ENCODE data around the gene RHOF.
"Not testable (repeated sequence)": the region's sequence is repeated elsewhere in the genome, so short reads cannot be mapped to it uniquely, and the experiment has no call there.

Gene RHOF

DNA sequence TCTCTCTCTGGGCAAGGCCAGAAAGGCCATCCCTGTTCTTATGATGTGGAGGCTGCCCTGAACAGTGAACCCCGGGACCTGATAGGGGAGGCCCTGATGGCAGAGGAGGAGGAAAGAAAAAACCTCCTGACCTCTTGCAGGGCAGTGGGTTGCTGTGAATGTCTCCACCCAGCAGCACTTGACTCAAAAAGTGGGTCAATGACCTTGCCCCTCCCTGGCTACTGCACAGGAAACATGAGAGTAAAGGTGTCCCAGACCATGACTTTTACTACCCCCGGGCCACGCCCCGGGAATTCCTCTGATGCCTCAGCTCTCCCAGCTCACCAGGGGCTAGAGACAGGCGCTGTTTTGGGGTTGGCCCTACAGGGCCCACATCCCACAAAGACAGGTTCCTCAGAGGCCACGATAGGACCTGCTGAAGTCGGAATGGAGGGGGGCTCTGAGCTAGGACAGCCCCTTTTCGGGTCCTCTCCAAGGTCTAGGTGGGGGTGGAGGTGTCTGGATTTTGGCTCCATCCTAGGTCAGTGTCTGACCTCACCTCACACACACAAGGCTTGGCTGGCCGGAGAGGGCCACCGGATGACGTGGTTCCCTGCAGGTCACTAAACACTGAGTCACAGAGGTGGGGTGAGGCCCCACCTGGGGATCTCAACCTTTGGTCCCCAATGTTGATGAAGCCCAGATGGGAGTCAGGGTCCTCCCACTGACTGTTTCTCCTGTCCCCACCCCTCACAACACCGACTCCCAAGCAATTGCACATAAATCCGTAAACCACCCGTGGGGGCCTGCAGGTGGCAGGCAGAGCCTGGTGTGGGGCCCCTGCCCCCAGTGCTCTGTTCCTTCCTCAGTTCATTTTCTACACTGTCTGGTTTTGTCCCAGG, 1.6 kb downstream of the RHOF start:
- DNase-seq = no peak

- not testable (repeated sequence) for DNase-seq
These were observed 2.7 kb downstream of the RHOF start for GRCh38 chr12:121790785-121791184.

DNA sequence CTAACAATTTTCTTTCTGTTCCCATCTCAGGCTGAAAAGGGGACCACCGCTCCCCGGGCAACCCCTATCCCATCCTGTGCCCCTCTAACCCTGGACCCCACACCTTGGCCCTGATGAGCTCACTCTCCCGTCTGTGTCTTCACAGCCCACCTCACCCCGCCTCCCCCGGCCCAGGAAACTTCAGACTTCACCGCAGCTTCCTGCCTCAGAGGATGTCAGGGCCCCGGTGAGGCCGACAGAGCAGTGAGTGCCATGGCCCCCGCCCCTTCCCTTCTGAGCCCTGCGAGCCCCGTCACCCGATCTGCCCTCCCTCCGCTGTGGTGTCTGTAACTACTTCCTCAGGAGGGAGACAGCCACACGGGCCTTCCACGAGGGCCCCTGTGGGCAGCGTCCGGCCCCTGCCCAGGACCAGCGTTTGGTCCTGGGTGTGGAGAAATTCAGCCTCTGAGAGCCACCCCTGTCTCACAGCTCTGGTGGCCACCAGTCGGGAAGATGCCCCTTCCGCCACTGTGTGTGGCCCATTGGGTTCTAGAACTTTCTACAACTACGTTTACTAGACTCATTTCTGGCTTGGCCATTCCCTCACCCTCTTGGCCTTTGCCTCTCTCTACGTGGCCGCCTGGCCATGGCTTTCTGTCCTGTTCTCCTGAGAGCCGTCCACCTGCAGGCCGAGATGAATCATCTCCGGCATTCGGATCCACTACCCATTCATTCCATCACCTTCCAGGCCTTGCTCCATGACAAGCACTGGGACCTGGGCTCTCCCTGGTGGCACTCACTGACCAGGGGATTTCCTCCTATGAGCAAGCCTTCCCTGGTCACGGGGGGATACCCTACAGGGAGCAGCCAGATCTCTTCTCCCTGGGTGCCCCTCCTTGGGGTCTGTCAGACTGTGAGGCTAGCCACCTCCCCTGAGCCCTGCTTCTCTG, 3.4 kb downstream of the RHOF start:
- DNase-seq = peak; percentile 95

GRCh38 chr12:121789233-121789781, 4.2 kb downstream of the RHOF start:
- no peak for DNase-seq

GRCh38 chr12:121788176-121788818, 5.2 kb downstream of the RHOF start:
- DNase-seq = no peak

GRCh38 chr12:121787063-121788025, 6.1 kb downstream of the RHOF start:
- DNase-seq = peak; percentile 52

DNA sequence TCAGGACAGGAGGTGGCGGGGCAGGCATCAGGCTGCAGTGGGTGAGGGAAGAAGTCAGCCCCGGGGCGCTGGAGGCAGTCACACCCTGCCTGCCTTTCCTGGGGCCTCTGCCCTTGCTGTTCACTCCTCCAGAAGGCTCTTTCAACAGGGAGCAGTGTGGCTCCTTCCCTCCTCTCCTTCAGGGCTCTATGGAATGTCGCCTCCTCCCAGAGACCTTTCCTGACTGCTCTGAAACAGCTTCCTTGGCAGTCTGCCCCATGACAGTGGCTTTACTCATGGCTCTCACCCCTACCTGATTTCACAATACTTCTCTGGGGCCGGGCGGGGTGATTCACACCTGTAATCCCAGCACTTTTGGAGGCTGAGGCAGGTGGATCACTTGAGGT, 7.1 kb downstream of the RHOF start:
- DNase-seq = no peak

GRCh38 chr12:121784460-121784859, 9.0 kb downstream of the RHOF start:
- DNase-seq = no peak

DNA sequence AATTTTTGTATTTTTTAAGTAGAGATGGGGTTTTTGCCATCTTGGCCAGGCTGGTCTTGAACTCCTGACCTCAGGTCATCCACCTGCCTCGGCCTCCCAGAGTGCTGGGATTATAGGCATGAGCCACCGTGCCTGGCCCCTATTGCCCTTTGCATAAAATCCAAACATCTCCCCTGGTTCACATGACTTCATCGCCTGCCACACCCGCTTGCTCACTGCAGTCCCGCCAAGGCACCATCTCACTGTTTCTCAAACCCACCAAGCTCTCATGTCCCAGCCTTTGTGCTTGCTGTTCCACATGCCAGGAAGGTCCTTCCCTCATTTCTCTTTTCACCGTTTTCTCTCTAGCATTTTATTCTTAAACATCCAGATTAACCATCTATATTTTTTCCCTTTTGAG, 9.7 kb downstream of the RHOF start:
- DNase-seq = no peak

DNA sequence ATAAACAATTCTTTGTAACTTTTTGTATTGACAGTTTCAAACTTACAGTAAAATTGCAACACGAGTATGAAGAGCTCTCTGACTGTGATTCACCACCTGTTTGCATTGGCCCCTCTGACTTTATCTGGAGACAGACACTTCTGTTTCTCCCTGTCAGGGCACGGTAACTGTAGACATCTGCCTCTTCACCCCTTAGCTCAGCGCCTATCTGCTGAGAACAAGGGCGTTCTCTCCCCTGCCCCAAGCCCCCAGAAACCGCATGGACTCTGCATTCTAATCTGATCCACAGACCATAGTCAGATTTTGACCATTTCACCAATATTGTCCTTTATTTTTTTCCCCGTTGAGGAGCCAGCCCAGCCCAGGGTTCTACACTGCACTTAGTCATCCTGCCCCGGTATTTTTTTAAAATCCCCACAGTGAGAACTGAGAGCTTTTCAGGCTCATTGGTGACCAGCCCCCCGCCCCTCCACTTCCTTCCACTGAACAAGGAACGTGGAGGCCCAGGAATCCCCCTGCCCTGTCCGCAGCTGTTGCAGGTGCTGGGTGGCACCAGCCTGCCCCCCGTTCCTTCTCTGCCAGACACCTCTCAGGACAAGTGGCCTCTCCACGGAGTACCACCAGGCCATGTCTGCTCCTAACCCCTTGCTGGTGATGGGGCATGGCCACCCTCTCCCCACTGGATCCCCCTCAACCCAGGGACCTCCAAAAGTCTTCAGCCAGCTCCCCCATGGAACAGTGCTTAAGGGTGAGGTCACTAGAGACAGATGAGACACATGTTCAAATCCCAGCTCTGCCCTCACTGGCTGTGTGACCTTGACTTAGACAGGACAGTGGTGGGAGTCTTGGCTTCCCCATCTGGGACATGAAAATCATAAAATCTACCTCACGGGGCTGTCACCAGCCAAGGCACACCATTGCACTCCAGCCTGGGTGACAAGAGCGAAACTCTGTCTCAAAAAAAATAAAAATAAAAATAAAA, 11.2 kb downstream of the RHOF start:
- no peak for DNase-seq

- DNase-seq = no peak
These were observed 11.9 kb downstream of the RHOF start for GRCh38 chr12:121781484-121781997.

- DNase-seq = no peak
These were observed 13.1 kb downstream of the RHOF start for GRCh38 chr12:121780429-121780828.

GRCh38 chr12:121779422-121779895, 14.0 kb downstream of the RHOF start:
- no peak for DNase-seq

DNA sequence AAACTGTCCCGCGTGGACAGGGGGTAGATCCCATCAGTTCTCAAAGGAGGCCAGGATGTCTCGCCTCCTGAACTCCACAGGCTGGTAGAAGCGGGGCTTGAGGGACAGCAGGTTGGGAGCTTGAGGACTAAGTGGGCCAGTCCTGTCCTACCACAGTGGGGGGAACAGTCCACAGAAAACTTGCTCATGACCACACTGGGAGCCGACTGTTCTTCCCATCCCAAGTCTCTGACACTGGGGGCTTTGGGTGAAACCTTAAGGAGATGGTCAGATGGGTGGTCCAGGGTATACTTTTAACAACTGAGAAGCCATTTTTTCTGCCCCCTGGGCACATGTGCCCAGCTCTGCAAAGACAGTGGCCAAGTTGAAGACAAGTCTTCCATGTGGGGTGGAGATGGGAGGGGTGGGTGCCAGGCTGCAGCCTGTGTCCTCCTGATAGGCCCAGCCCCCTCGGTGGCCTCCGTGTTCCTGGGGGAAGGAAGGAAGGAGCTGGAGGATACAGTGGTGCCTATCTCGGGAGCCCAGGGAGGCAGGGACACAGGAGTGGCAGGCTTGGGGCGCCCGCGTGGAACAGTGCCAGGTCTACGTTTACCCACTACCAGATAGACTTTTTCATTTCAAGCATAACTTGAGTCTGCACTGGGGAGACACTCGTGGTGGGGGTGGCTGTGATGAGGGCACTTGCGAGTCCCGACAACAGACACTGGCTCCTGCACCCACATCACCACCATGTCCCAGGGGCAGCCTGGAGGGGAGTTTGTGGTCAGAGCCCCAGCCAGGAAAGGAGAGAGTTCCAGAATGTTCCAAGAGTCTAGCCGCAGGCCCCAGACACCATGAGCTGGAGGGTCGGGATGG, 14.7 kb downstream of the RHOF start:
- no peak for DNase-seq

DNA sequence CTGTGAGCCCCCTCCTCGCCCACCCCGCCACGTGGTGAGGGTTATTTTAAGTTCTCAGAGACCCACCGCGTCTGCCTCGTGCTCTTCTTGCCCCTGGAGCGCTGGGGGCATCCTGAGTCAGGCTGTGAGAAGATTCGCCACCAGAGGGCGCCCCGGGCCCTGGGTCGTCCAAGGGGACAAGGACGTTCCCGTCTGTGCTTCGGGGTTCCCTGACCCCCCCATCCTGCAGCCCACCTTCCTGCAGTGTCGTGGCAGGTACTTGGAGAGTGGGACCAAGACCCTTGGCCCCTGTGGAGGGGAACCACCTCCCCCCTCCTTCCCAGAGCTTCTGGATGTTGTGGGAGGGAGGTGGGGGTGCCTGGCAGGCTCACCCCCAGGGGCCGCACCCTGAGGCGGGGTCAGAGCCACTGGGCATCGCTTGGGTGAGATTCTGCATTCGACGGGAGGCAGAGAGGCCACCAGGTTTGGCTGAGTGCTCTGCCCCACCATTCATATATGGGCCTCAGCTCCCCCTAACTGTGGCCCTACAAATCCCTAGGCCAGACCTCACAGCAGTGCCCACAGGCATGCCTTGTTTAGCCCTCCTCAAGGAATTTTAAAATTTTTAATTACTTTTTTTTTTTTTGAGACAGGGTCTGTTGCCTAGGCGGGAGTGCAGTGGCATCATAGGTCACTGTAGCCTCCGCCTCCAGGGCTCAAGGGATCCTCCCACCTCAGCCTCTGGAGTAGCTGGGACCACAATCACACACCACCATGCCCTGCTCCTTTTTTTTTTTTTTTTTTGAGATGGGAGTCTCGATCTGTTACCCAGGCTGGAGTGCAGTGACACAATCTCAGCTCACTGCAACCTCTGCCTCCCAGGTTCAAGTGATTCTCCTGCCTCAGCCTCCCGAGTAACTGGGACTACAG, 17.0 kb downstream of the RHOF start:
- peak; percentile 76 for DNase-seq

GRCh38 chr12:121775501-121775900, 18.0 kb downstream of the RHOF start:
- DNase-seq = no peak

DNA sequence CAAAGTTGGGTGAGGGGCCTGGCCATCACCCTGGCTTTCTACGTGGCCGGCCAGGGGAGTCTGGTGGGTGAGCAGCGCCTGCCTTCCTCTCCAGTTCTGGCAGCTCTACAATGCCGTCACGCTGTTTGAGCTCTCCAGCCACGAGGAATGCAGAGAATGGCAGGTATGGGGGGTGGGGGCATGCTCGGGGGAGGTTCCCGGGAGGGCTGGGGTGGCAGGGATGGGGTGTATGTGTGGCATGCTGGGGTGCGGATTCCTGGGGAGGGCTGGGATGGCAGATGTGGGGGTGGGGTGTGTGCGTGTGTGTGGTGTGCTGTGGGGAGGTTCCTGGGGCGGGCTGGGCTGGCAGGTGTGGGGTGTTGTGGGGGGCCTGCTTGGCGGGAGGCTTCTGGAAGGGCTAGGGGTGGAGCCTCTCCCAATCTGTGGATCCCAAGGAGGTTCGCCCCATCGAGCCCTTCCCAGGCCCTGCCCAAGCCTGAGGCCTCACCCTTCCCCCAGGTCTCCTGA, 18.5 kb downstream of the RHOF start:
- no peak for DNase-seq

Measured in activated effector memory CD4-positive, alpha-beta T cell treated with Interleukin-2 at 50 U/mL for 16 hours (primary cell).